ENCODE results near the gene CRB3.
"Not testable (repeated sequence)": the region's sequence is repeated elsewhere in the genome, so short reads cannot be mapped to it uniquely, and the experiment has no call there.

Gene CRB3, protein sequence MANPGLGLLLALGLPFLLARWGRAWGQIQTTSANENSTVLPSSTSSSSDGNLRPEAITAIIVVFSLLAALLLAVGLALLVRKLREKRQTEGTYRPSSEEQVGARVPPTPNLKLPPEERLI

GRCh38 chr19:6464070-6464873, at the start of gene CRB3:
TSS of gene CRB3 (plus strand) at chr19:6464271. CDS start at chr19:6464702, 431 bp downstream.
- FAIRE-seq (no peak), DNase-seq (ENCODE audit: low spot score) (peak; percentile 14)

- FAIRE-seq = no peak
- no peak for DNase-seq (ENCODE audit: low spot score)
Observed at GRCh38 chr19:6414793-6415590, 49.1 kb upstream of the CRB3 start.

- FAIRE-seq = no peak
Observed at GRCh38 chr19:6415591-6416190, 48.4 kb upstream of the CRB3 start.

DNA sequence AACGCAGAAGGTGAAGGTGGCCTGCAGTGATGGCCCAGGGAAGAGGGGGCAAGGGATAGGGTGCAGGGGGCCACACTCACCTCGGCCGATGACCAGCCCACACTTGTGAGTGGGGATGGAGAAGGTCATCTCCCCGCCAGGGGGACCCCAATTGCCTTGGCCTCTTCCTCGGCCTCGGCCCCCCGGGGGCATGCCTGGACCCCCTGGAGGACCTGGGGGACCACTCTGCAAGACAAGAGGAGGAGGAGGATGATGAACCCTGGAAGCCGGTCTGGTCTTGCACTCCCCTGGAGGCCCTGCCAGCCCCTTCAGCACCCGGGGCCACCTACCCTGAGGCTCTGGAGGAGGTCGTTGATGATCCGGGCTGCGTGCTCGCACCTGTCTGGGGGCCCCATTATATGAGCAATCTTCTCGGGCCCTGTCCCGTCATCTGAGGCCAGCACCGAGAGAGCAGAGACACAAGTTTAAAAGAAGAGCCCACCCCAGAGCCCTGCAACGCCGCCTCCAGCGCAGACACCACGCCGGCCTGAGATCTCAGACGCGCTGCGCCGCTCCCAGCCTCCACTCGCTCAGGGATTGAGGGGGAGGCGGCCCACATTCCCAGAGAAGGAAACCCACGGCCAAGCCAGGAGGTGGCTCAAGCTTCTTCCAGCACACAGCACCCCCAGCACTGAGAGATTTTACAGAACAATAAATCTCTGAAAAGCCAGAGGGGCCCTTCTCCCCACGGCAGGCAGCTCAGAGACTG, 47.2 kb upstream of the CRB3 start:
- DNase-seq (ENCODE audit: low spot score) (no peak), FAIRE-seq (no peak)

More at GRCh38 chr19:6415591-6416190, 48.4 kb upstream of the CRB3 start:
- DNase-seq (ENCODE audit: low spot score) = no peak

- DNase-seq (ENCODE audit: low spot score) (no peak), FAIRE-seq (no peak)
Observed at GRCh38 chr19:6417713-6418561, 46.1 kb upstream of the CRB3 start.

GRCh38 chr19:6418562-6418932, 45.5 kb upstream of the CRB3 start:
- DNase-seq (ENCODE audit: low spot score) = no peak
- no peak for FAIRE-seq

DNA sequence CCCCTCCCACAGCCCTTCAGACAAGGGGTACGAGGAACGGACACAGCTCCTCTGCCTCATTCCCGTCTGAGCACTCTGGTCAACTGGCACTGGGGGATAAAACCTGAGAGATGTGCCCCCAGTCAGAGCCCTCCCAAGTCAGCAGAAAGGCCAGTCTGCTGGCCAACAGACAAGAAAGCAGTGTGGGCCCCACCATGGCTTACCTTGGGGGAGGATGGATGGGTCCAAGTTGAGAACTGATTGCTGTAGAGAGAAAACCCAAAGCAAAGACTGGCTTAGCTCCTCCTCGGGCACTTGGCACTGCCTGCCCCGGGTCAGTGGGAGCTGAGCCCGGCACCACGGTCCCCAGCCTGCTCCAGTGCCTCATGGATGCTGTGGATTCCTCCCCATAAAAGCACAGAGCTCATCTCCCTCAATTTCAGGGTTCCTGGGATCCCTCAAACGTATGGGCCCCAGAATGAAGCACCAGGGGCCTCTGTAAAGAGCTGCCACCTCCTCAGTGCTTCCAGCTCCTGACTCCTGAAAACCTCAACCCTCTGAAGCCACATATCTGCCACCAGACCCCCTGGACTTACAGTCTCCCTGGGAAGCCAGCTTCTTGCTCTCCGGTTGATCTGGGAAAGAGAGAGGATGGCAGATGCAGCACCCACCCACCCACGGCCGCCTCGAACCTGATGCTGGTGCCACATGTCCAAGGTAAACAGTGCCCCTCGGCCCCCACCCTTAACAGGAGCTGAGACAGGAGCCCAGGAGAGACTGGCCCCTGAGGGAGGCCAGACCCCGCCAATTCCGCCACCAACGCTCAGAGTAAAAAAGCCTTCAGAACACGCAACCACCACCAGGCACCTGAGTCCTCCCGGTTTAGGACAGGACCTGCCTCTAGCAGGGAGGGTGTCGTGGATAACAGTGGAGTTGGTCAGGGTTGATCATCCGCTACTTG, 42.7 kb upstream of the CRB3 start:
- DNase-seq (ENCODE audit: low spot score) (no peak), FAIRE-seq (no peak)

- peak; percentile 19 for DNase-seq (ENCODE audit: low spot score)
- FAIRE-seq = no peak
Observed at GRCh38 chr19:6423499-6424194, 40.4 kb upstream of the CRB3 start.

- no peak for DNase-seq (ENCODE audit: low spot score)
- FAIRE-seq = no peak
Observed at GRCh38 chr19:6424195-6424938, 39.7 kb upstream of the CRB3 start, which contains the start of gene KHSRP. TSS of gene KHSRP (minus strand) at chr19:6424811. CDS start at chr19:6424701, 110 bp downstream.

DNA sequence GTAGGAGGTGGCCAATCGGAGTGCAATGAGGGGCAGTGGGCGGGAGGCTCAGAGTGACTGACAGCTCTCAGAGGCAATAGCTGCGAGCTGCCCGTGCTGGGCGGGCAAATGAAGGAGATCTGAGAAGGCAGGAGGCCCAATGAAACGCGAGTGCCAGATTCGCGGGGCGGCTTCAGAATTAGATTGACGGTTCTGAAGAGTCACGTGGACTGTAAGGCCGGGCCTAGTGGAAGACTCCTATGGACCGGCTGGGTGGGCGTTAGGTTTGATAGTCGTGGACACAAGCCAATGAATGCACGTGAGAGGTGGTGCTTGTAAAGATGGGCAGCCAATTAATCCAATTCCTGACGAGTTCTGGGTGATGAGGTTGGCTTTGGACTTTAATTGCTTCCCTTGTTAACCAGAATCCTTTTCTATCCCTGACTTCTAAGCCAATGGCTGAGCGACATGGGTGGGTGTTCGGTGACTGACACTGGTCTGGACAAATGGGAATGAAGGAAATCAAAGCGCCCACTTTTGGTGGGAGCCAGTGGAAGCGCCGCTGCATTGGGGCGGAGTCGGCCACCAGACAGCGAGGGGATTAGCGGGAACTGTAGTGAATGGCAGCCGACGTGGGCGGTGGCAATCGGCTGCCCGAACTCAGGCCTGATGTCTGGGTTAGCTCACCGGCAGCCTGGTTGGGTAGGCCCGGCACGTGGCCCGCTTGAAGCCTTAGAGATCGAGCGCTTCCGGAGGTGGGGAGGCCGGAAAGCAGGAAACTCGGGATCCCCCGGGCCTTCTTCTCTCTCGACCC, 38.9 kb upstream of the CRB3 start:
- peak; percentile 100 for DNase-seq (ENCODE audit: low spot score)

GRCh38 chr19:6425732-6426620, 38.1 kb upstream of the CRB3 start:
- FAIRE-seq = no peak
- DNase-seq (ENCODE audit: low spot score) = no peak

More for the DNA sequence above, 38.9 kb upstream of the CRB3 start:
- peak; percentile 97 for FAIRE-seq

- FAIRE-seq (no peak), DNase-seq (ENCODE audit: low spot score) (no peak)
Observed at GRCh38 chr19:6427131-6427530, 36.9 kb upstream of the CRB3 start.

GRCh38 chr19:6428692-6429418, 35.2 kb upstream of the CRB3 start:
- not testable (repeated sequence) for DNase-seq (ENCODE audit: low spot score)
- peak; percentile 93 for FAIRE-seq

- DNase-seq (ENCODE audit: low spot score) (no peak), FAIRE-seq (no peak)
Observed at GRCh38 chr19:6429419-6430221, 34.5 kb upstream of the CRB3 start.

Measured in RCC 7860 (cell line).